ENCODE data around the gene PRRX1.

PRRX1 gene

GRCh38 chr1:170765712-170766330 is 101.9 kb downstream of the PRRX1 start:
- DNase-seq (ENCODE audit: low read depth), result peak; percentile 43

GRCh38 chr1:170768929-170769328 is 105.0 kb downstream of the PRRX1 start:
- DNase-seq (ENCODE audit: low read depth), result no peak

- no peak for DNase-seq (ENCODE audit: low read depth)
Measured at GRCh38 chr1:170769691-170770090, 105.8 kb downstream of the PRRX1 start.

- no peak for DNase-seq (ENCODE audit: low read depth)
Measured at GRCh38 chr1:170770254-170770653, 106.3 kb downstream of the PRRX1 start.

- no peak for DNase-seq (ENCODE audit: low read depth)
Measured at GRCh38 chr1:170776252-170776651, 112.3 kb downstream of the PRRX1 start.

- no peak for DNase-seq (ENCODE audit: low read depth)
Measured at GRCh38 chr1:170776777-170777176, 112.8 kb downstream of the PRRX1 start.

Measured in fibroblast of the conjunctiva (primary cell).